HCT116 (cell line): ENCODE measurements around the gene PRICKLE1. TPM values are rescaled to one million over a fixed set of nuclear protein-coding genes. Genes with fewer than 3 reads are reported as not detected.

Experiments
- ATAC-seq: fragments of 200-7000 bp; cut with Tn5 transposase; 2 replicates; pipeline ENCODE4 v1.9.1; 2020; ENCODE audit warnings: mild to moderate bottlenecking, moderate library complexity
- BruUV-seq: library from RNA; stranded (reverse); fragments of 400-500 nt; replicated peaks from 2 replicates; lab custom pipeline; 2021; lab: Mats Ljungman, UMichigan
- CTCF ChIA-PET: fragments of 300-600 bp; sonication (Branson Sonifier 250); formaldehyde crosslinking; loops from one replicate; lab custom pipeline; 2021; ENCODE audit warnings: antibody characterized with exemption; lab: Charles Lee
- POLR2A ChIA-PET: fragments of 300-600, 350-600 bp; sonication (Branson Sonifier 250); formaldehyde crosslinking; loops from one replicate; lab custom pipeline; 2021; ENCODE audit warnings: antibody characterized with exemption; lab: Charles Lee
- RAD21 ChIA-PET, 2 experiments: fragments of 300-600 bp; sonication (Branson Sonifier 250); formaldehyde crosslinking; loops; one replicate each; lab custom pipeline; 2023; ENCODE audit warnings: low total read pairs in 2 of 2; ENCODE audit not compliant: uncharacterized antibody in 2 of 2, unreplicated experiment in 2 of 2, low non-redundant PET in 1 of 2; lab: Charles Lee
- DNase-seq: peaks from one replicate; pipeline ENCODE4 v3.0.0-alpha.2; 2010; ENCODE audit warnings: low read depth, low spot score
- H2AFZ ChIP-seq: fragments of 200-600 bp; shearing (Covaris generic), sonication (generic); 2 replicates; pipeline ENCODE4 v1.6.1; 2017; ENCODE audit warnings: low read depth, mixed run types, mixed read lengths, antibody characterized with exemption, low read length; ENCODE audit not compliant: poor library complexity, severe bottlenecking
- H3K27ac ChIP-seq: 2 replicates; pipeline ENCODE4 v1.5.1; 2012; ENCODE audit warnings: low read depth, low read length
- H3K27me3 ChIP-seq: fragments of 200-600 bp; sonication (generic); 2 replicates; pipeline ENCODE4 v1.6.1; 2016; ENCODE audit warnings: mixed run types, low read length, mixed read lengths; ENCODE audit not compliant: insufficient read depth
- H3K36me3 ChIP-seq, 2 experiments: fragments of 200-500 bp in 1 of 2; fragments of 200-600 bp in 1 of 2; sonication (Bioruptor generic) in 1 of 2; sonication (generic) in 1 of 2; 2 replicates each; pipeline versions ENCODE4 v1.5.1 to v1.6.1; 2014 to 2016; ENCODE audit warnings: low read length in 2 of 2, inconsistent platforms in 1 of 2, mixed read lengths in 1 of 2, mixed run types in 1 of 2; ENCODE audit not compliant: insufficient read depth in 2 of 2, control insufficient read depth in 1 of 2
- H3K4me1 ChIP-seq, 2 experiments: fragments of 200-600 bp in 1 of 2; sonication (generic) in 1 of 2; 2 replicates each; pipeline versions ENCODE4 v1.5.1 to v1.6.1; 2012 to 2017; ENCODE audit warnings: low read length in 2 of 2, inconsistent platforms in 1 of 2, mild to moderate bottlenecking in 1 of 2, mixed read lengths in 1 of 2, mixed run types in 1 of 2, moderate library complexity in 1 of 2; ENCODE audit not compliant: insufficient read depth in 2 of 2, control insufficient read depth in 1 of 2
- H3K4me2 ChIP-seq: fragments of 200-600 bp; sonication (generic); 2 replicates; pipeline ENCODE4 v1.6.1; 2017; ENCODE audit warnings: mixed run types, low read length, mixed read lengths
- H3K4me3 ChIP-seq, 2 experiments: fragments of 200-600 bp in 1 of 2; sonication (generic) in 1 of 2; replicated peaks in 1 of 2; 2 replicates each; pipeline ENCODE4 v1.5.1; 2011 to 2016; ENCODE audit warnings: low read length in 2 of 2, control low read depth in 1 of 2, low read depth in 1 of 2, mild to moderate bottlenecking in 1 of 2, mixed read lengths in 1 of 2, mixed run types in 1 of 2
- H3K79me2 ChIP-seq: fragments of 200-600 bp; sonication (generic); 2 replicates; pipeline ENCODE4 v1.6.1; 2017; ENCODE audit warnings: mild to moderate bottlenecking, mixed run types, low read length, moderate library complexity, mixed read lengths; ENCODE audit not compliant: insufficient read depth
- H3K9ac ChIP-seq: fragments of 200-600 bp; sonication (generic); 2 replicates; pipeline ENCODE4 v1.6.1; 2016; ENCODE audit warnings: low read length, mixed read lengths
- H3K9me2 ChIP-seq: fragments of 200-600 bp; sonication (generic), shearing (Covaris generic); 2 replicates; pipeline ENCODE4 v1.6.1; 2017; ENCODE audit warnings: mixed run types, mild to moderate bottlenecking, moderate library complexity; ENCODE audit not compliant: insufficient read depth
- H3K9me3 ChIP-seq, 2 experiments: fragments of 200-500 bp in 1 of 2; fragments of 200-600 bp in 1 of 2; sonication (Bioruptor generic) in 1 of 2; sonication (generic) in 1 of 2; 2 replicates each; pipeline ENCODE4 v1.6.1; 2014 to 2017; ENCODE audit warnings: low read length in 2 of 2, mixed read lengths in 2 of 2, inconsistent platforms in 1 of 2, low read depth in 1 of 2, mild to moderate bottlenecking in 1 of 2, mixed run types in 1 of 2, moderate library complexity in 1 of 2; ENCODE audit not compliant: control insufficient read depth in 1 of 2, insufficient read depth in 1 of 2
- H4K20me1 ChIP-seq: fragments of 200-600 bp; sonication (generic), shearing (Covaris generic); 2 replicates; pipeline ENCODE4 v1.6.1; 2017; ENCODE audit warnings: mixed run types, mild to moderate bottlenecking, moderate library complexity; ENCODE audit not compliant: insufficient read depth
- ATF3 ChIP-seq: IDR thresholded peaks from 2 replicates; pipeline ENCODE4 v1.6.1; 2012
- CBX3 ChIP-seq: IDR thresholded peaks from 2 replicates; pipeline ENCODE4 v1.6.1; 2012; ENCODE audit warnings: low read depth
- CEBPB ChIP-seq: IDR thresholded peaks from 2 replicates; pipeline ENCODE4 v1.6.1; 2012; ENCODE audit warnings: low read depth
- CTCF ChIP-seq, 3 experiments: fragments of 200-600 bp in 1 of 3; sonication (generic) in 1 of 3; IDR thresholded peaks in 2 of 3; conservative IDR thresholded peaks in 1 of 3; 2 replicates each; pipeline ENCODE4 v1.5.1; 2012 to 2017; ENCODE audit warnings: low read depth in 2 of 3, low read length in 2 of 3, antibody characterized with exemption in 1 of 3, borderline replicate concordance in 1 of 3, control low read depth in 1 of 3, mild to moderate bottlenecking in 1 of 3, mixed read lengths in 1 of 3, mixed run types in 1 of 3, moderate library complexity in 1 of 3; ENCODE audit not compliant: insufficient read depth in 1 of 3
- EGR1 ChIP-seq: IDR thresholded peaks from 2 replicates; pipeline ENCODE4 v1.6.1; 2012; ENCODE audit warnings: low read depth
- ELF1 ChIP-seq: IDR thresholded peaks from 2 replicates; pipeline ENCODE4 v1.6.1; 2012; ENCODE audit warnings: low read depth, borderline replicate concordance
- EZH2phosphoT487 ChIP-seq: fragments of 200-600 bp; IDR thresholded peaks from 2 replicates; pipeline ENCODE4 v1.6.1; 2018; ENCODE audit warnings: antibody characterized with exemption, borderline replicate concordance
- JUND ChIP-seq: IDR thresholded peaks from 2 replicates; pipeline ENCODE4 v1.6.1; 2012
- MAX ChIP-seq: IDR thresholded peaks from 2 replicates; pipeline ENCODE4 v1.6.1; 2012
- POLR2A ChIP-seq: IDR thresholded peaks from 2 replicates; pipeline ENCODE4 v1.7.0; 2011; ENCODE audit warnings: borderline replicate concordance; ENCODE audit not compliant: insufficient read depth, insufficient read length; ENCODE audit errors: extremely low read depth
- RAD21 ChIP-seq: IDR thresholded peaks from 2 replicates; pipeline ENCODE4 v1.6.1; 2012; ENCODE audit warnings: low read depth, mild to moderate bottlenecking
- REST ChIP-seq: IDR thresholded peaks from 2 replicates; pipeline ENCODE4 v1.6.1; 2012; ENCODE audit warnings: low read depth
- SIN3A ChIP-seq: IDR thresholded peaks from 2 replicates; pipeline ENCODE4 v1.6.1; 2012; ENCODE audit warnings: low read depth
- SRF ChIP-seq: IDR thresholded peaks from 2 replicates; pipeline ENCODE4 v1.6.1; 2012; ENCODE audit warnings: low read depth
- YY1 ChIP-seq: IDR thresholded peaks from 2 replicates; pipeline ENCODE4 v1.6.1; 2011; ENCODE audit warnings: low read length, low read depth, moderate library complexity, mild to moderate bottlenecking; ENCODE audit not compliant: insufficient replicate concordance; ENCODE audit errors: extremely low read depth
- ZBTB33 ChIP-seq: IDR thresholded peaks from 2 replicates; pipeline ENCODE4 v1.6.1; 2011; ENCODE audit warnings: mild to moderate bottlenecking, low read length, moderate library complexity; ENCODE audit not compliant: insufficient replicate concordance; ENCODE audit errors: extremely low read depth
- ZFX ChIP-seq: fragments of 450-650 bp; IDR thresholded peaks from 2 replicates; pipeline ENCODE4 v1.6.1; 2017
- ZNF274 ChIP-seq: fragments of 200-500 bp; sonication (Bioruptor generic); IDR thresholded peaks from 2 replicates; pipeline ENCODE4 v1.6.1; 2014; ENCODE audit warnings: mild to moderate bottlenecking, low read depth, low read length, inconsistent platforms
- intact Hi-C: fragments of 100-400 bp; cut with micrococcal nuclease; formaldehyde crosslinking; loops from 2 replicates; pipeline ENCODE4 v1.10.0; 2022
- total RNA-seq: library from RNA; stranded (reverse); gene quantifications from one replicate; pipeline ENCODE4 v1.2.1, GENCODE V29; 2021; ENCODE audit not compliant: unreplicated experiment

Gene PRICKLE1
- total RNA-seq, 1 experiment from 2014 or later: 1.3 TPM

- Histone ChIP-seq H3K36me3 (no peaks in the 10 kb centered on the region), H3K4me1 (peaks cover 0 to 16% of the 10 kb centered on the region in 2 experiments; a peak in 3 of 4 replicates), H4K20me1 (no peaks in the 10 kb centered on the region), H3K9me2 (no peaks in the 10 kb centered on the region), H3K4me2 (no peak overlapping the region), H3K9ac (no peak overlapping the region), H3K27ac (no peak overlapping the region), H2AFZ (no peak overlapping the region), H3K4me3 (no peak overlapping the region), H3K9me3 (no peaks in the 10 kb centered on the region), H3K79me2 (no peaks in the 10 kb centered on the region), H3K27me3 (peaks cover 9% of the 10 kb centered on the region; the same call in 1 of the 2 replicates)
- DNase-seq (no peak), ATAC-seq (no peak)
- TF ChIP-seq ELF1 (no peak), ZNF274 (no peak), ZFX (no peak), EGR1 (no peak), SRF (no peak), YY1 (no peak), CTCF (IDR thresholded peaks at IDR 0.05 in 2 of 3, conservative IDR thresholded peaks at IDR 0.05 in 1 of 3; ENCODE audit: borderline replicate concordance in 1 of 3, insufficient read depth in 1 of 3, low read depth in 2 of 3, low read length in 2 of 3) (no peak), REST (no peak), CBX3 (no peak), JUND (no peak), SIN3A (no peak), CEBPB (no peak), EZH2phosphoT487 (no peak), MAX (no peak), RAD21 (no peak), ZBTB33 (no peak), ATF3 (no peak), POLR2A (no peak)
- POLR2A ChIA-PET: no interaction called here
- BruUV-seq: no TSS peak
- intact Hi-C loops: no loop called here
- RAD21 ChIA-PET: no interaction called here
- CTCF ChIA-PET: no interaction called here
These were observed 4.3 kb upstream of the PRICKLE1 start for GRCh38 chr12:42593874-42594273.
